GM10266 (cell line): ENCODE measurements around the gene C8G.

Source experiments
- DNase-seq: peaks from one replicate; pipeline ENCODE4 v3.0.0; 2012; ENCODE audit errors: extremely low spot score
- TF ChIP-seq, protein P1 (sequence below): IDR thresholded peaks from 2 replicates; pipeline ENCODE4 v1.5.1; 2012; ENCODE audit warnings: mild to moderate bottlenecking, low read depth; ENCODE audit not compliant: control insufficient read depth, insufficient read depth; ENCODE audit errors: missing control alignments

Gene C8G

DNA sequence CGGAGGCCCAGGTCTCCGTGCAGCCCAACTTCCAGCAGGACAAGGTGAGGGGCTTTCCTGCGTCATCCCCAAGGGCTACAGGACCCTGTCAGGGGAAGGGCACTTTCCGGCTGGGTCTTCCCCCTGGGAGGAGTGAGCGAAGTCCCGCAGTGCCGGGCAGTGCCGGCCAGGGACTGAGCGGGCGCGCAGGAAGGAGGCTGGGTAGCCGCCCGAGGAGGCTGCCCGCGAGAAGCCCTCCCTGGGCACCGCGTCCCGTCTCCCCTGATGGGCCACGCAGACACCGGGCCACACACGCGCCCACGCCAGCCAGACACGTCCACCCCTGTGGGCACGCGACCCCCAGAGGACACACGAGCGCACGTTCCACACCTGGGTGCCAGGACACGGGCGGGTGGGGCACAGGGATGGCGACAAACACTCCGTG lies 32.6 kb downstream of the C8G start:
- DNase-seq, result no peak
- TF ChIP-seq, protein P1, sequence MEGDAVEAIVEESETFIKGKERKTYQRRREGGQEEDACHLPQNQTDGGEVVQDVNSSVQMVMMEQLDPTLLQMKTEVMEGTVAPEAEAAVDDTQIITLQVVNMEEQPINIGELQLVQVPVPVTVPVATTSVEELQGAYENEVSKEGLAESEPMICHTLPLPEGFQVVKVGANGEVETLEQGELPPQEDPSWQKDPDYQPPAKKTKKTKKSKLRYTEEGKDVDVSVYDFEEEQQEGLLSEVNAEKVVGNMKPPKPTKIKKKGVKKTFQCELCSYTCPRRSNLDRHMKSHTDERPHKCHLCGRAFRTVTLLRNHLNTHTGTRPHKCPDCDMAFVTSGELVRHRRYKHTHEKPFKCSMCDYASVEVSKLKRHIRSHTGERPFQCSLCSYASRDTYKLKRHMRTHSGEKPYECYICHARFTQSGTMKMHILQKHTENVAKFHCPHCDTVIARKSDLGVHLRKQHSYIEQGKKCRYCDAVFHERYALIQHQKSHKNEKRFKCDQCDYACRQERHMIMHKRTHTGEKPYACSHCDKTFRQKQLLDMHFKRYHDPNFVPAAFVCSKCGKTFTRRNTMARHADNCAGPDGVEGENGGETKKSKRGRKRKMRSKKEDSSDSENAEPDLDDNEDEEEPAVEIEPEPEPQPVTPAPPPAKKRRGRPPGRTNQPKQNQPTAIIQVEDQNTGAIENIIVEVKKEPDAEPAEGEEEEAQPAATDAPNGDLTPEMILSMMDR, result no peak

DNA sequence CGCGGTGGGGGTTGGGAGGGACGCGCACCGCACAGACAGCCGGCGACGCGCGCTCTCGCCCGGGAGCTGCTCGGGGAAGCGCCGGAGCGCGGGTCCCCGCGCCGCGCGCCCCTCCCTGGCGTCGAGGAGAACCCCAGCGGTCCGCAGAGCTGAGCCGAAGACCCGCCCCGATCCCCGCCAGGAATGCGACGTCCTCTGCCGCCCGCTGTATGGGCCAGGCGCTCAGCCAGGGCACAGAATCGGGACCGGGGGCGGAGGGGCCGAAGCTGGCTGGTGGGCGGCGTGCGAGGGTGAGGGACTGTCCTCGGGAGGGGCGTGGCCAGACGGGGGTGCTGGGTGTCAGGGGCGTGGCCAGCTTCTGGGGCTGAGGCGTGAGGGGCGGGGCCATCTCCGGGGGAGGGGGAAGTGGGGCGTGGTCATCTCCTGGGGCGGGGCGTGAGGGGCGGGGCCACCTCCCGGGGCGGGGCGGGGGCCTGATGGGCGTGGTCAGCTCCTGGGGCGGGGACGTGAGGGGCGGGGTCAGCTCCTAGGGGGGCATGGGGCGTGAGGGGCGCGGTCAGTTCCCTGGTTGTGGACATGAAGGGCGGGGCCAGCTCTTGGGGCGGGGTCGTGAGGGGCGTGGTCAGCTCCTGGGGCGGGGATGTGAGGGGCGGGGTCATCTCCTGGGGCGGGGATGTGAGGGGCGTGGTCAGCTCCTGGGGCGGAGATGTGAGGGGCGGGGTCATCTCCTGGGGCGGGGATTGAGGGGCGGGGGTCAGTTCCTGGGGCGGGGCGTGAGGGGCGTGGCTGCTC lies 33.2 kb downstream of the C8G start:
- peak; percentile 92 for DNase-seq
- TF ChIP-seq, protein P1, result no peak

DNA sequence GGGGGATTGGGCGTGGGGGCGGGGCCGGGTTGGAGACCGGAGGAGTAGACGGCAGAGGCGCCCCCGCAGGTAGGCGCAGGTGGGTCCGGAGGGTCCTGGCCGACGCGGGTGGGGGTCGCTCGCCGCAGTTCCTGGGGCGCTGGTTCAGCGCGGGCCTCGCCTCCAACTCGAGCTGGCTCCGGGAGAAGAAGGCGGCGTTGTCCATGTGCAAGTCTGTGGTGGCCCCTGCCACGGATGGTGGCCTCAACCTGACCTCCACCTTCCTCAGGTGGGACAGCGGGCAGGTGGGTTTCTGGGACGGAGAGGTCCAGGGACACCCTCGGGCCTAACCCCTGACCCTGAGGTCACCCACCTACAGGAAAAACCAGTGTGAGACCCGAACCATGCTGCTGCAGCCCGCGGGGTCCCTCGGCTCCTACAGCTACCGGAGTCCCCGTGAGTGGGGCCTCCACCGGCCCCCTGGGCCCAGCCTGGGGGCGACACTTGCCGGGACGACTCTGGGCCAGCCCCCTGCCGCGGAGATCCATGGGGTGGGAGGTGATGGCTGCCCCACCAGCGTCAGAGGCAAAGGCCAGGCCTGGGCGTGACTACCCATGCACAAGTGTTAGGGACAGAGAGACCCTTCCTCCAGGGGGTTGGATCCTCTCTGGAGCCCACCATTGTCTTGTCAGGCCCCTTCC lies 34.0 kb downstream of the C8G start:
- no peak for DNase-seq
- TF ChIP-seq, protein P1, result no peak

DNA sequence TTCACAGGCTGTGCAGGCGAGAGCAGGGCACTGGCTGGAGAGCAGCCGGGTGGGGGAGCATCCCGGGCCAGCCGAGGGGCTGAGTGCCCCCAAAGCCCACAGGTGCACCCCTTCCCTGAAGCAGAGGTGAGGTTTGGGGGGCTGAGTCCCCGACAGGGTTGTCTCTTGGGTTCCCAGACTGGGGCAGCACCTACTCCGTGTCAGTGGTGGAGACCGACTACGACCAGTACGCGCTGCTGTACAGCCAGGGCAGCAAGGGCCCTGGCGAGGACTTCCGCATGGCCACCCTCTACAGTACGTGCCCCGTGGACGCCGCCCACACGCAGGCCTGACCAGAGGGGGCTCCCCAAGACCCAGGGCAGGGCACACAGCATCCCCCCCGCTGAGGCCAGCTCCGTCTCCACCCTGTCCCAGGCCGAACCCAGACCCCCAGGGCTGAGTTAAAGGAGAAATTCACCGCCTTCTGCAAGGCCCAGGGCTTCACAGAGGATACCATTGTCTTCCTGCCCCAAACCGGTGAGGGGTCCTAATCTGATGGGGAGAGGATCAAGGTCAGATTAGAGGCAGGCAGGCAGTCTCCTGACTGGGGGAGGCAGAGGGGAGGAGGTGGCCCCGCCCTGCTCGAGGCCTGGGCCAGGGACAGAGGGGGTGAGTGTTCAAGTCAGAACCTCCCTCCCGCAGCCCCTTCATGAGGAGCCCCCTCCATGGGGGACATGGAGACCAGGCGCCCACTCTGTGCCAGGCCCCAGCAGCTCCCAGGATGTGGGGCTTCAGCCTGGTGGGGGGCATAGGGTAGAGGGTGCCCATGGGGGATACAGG lies 34.9 kb downstream of the C8G start:
- DNase-seq, result no peak
- TF ChIP-seq, protein P1, result no peak

DNA sequence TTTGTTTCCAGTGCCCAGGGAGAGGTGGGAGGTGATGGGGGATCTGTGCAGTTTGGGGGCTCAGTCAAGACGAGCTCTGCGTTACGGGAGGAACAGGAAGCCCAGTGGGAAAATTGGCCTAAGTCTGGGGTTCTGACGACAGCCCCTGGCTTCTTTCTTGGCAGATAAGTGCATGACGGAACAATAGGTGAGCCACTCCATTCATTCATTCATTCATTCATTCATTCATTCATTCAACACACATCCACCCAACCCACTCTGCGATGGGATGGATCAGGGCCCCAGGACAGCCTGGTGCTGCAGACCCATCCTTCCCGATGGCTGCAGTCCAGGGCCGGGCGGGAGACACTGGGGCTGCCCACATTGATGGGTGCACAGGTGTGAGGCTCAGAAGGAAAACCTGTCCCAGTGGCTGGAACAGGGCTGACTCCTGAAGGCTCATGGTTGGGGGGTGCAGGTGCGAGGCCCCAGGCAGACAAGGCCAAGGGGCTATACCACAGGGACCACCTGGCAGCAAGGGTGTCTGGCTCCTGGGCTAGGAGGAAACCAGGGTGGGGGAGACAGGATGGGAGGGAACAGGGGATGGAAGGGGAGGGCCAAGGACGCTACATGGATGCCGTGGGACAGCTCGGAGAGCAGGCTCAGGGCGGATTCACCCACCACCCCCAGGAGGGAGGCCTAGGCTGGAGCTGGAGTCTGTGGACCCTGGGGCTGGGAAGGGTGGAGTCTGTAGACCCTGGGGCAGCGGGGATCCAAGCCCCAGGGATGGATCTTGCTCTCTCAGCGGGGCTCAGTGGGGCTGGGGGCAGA lies 35.8 kb downstream of the C8G start:
- no peak for DNase-seq
- TF ChIP-seq, protein P1, result no peak

DNA sequence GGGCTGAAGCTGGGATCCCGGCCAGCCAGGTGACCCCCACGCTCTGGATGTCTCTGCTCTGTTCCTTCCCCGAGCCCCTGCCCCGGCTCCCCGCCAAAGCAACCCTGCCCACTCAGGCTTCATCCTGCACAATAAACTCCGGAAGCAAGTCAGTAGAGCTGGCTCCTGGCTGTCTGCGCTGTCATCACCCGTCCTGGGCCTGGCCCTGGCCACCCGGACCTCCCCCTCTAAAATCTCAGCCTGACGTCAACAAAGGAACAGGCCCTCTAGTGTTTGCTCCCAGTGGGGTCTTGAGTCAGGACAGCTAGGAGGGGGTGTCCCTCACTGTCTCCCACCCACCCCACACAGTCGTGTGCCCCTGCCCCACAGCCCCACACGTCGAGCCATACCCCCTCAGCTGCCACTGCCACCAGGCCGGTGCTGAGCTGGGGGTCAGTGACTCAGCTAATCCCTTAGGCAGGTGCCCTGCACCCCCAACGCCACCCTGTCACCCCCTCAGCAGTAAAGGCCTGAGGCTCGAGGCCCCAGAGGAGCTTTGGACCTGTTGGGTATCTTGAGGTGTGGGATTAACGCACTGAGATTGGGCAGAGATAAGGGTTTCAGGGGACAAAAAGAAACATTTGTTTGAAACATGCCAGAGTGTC lies 36.7 kb downstream of the C8G start:
- DNase-seq, result no peak

More for the DNA sequence above, 36.7 kb downstream of the C8G start:
- TF ChIP-seq, protein P1, result no peak
